Endothelial cell of umbilical vein (primary cell): ENCODE measurements around the gene FANCI.
"Not testable (repeated sequence)": the region's sequence is repeated elsewhere in the genome, so short reads cannot be mapped to it uniquely, and the experiment has no call there.

Source experiments
- EZH2 ChIP-seq: IDR thresholded peaks from 2 replicates; pipeline ENCODE4 v1.6.1; 2012; ENCODE audit warnings: borderline replicate concordance, low read depth, mild to moderate bottlenecking, moderate library complexity, low read length, inconsistent platforms; ENCODE audit not compliant: severe bottlenecking
- FOS ChIP-seq: IDR thresholded peaks from 2 replicates; pipeline ENCODE4 v1.6.1; 2011; ENCODE audit warnings: mild to moderate bottlenecking, low read length, moderate library complexity, borderline replicate concordance; ENCODE audit not compliant: insufficient read depth
- JUN ChIP-seq: IDR thresholded peaks from 2 replicates; pipeline ENCODE4 v1.6.1; 2011; ENCODE audit warnings: borderline replicate concordance, low read depth; ENCODE audit not compliant: insufficient read length, insufficient read depth
- MYC ChIP-seq: IDR thresholded peaks from one replicate; pipeline ENCODE4 v1.6.1; 2011; ENCODE audit warnings: mild to moderate bottlenecking, low read depth, low read length
- POLR2A ChIP-seq: IDR thresholded peaks from 2 replicates; pipeline ENCODE4 v1.6.1; 2012; ENCODE audit warnings: low read depth, mild to moderate bottlenecking, control low read depth, low read length
- POLR2AphosphoS5 ChIP-seq: IDR thresholded peaks from 2 replicates; pipeline ENCODE4 v1.6.1; 2012; ENCODE audit warnings: low read depth, mild to moderate bottlenecking, control low read depth, low read length, moderate library complexity; ENCODE audit not compliant: insufficient read depth
- TF ChIP-seq, protein P1 (sequence below), 2 donors: IDR thresholded peaks; 1 replicate in 1 of 2; 2 replicates in 1 of 2; pipeline ENCODE4 v1.5.1; 2011; ENCODE audit warnings: low read length in 2 of 2, mild to moderate bottlenecking in 2 of 2, moderate library complexity in 2 of 2, control low read depth in 1 of 2, inconsistent platforms in 1 of 2, low read depth in 1 of 2; ENCODE audit not compliant: insufficient read depth in 1 of 2; ENCODE audit errors: extremely low read depth in 1 of 2
- TF ChIP-seq, protein P2 (sequence below): IDR thresholded peaks from 2 replicates; pipeline ENCODE4 v1.6.1; 2011; ENCODE audit not compliant: insufficient read depth, insufficient read length

- TF ChIP-seq, protein P1, sequence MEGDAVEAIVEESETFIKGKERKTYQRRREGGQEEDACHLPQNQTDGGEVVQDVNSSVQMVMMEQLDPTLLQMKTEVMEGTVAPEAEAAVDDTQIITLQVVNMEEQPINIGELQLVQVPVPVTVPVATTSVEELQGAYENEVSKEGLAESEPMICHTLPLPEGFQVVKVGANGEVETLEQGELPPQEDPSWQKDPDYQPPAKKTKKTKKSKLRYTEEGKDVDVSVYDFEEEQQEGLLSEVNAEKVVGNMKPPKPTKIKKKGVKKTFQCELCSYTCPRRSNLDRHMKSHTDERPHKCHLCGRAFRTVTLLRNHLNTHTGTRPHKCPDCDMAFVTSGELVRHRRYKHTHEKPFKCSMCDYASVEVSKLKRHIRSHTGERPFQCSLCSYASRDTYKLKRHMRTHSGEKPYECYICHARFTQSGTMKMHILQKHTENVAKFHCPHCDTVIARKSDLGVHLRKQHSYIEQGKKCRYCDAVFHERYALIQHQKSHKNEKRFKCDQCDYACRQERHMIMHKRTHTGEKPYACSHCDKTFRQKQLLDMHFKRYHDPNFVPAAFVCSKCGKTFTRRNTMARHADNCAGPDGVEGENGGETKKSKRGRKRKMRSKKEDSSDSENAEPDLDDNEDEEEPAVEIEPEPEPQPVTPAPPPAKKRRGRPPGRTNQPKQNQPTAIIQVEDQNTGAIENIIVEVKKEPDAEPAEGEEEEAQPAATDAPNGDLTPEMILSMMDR (IDR thresholded peaks at IDR 0.05; ENCODE audit: extremely low read depth in 1 of 2, insufficient read depth in 1 of 2, low read depth in 1 of 2, low read length in 2 of 2) = not testable (repeated sequence)
- TF ChIP-seq POLR2A, EZH2, POLR2AphosphoS5, MYC, FOS, JUN: not testable (repeated sequence)
- TF ChIP-seq, protein P2, sequence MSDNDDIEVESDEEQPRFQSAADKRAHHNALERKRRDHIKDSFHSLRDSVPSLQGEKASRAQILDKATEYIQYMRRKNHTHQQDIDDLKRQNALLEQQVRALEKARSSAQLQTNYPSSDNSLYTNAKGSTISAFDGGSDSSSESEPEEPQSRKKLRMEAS = not testable (repeated sequence)
These were observed 3.6 kb upstream of the FANCI start for GRCh38 chr15:89239883-89240810.
